ENCODE results near the gene AP5Z1. TPM values are rescaled to one million over a fixed set of nuclear protein-coding genes. Genes with fewer than 3 reads are reported as not detected.
"Not testable (repeated sequence)": the region's sequence is repeated elsewhere in the genome, so short reads cannot be mapped to it uniquely, and the experiment has no call there.

AP5Z1 gene
- total RNA-seq, 1 donor from 2014 or later: 13.4 TPM

GRCh38 chr7:4799508-4800268, 24.3 kb downstream of the AP5Z1 start:
- DNase-seq: peak; percentile 72
- no peak for TF ChIP-seq CTCF (IDR thresholded peaks at IDR 0.05; ENCODE audit: borderline replicate concordance)
- intact Hi-C loops (cut with micrococcal nuclease): loop anchor here (10.0 kb wide), 1 partner anchor 285 kb away; no protein-coding TSS in a partner anchor

DNA sequence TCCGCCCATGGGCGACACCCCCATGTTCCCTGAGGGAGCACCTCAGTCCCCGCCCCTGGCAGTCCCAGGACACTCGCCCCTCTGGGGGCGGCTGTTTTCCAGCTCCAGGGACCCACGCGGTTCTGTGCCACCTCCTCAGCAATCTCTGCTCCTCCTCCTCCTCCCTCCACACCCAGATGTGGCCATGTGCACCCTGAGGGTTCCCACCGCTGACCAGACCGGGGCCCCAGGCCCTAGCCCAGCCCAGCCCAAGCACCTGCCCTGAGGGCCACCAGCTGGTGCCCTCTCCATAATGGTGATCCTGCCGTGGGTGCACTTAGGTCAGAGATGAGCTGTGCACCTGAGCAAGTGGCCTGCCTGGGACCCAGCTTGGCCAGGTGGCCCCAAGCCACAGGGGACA, 25.1 kb downstream of the AP5Z1 start:
- no peak for DNase-seq
- no peak for TF ChIP-seq CTCF (IDR thresholded peaks at IDR 0.05; ENCODE audit: borderline replicate concordance)
- H3K36me3 ChIP-seq: no peaks in the 10 kb centered on the region
- no peaks in the 10 kb centered on the region for H3K27me3 ChIP-seq (ENCODE audit: low read depth)
- intact Hi-C loops (cut with micrococcal nuclease): no loop called here
- peaks cover 23% of the 10 kb centered on the region for H3K4me1 ChIP-seq
- H3K4me3 ChIP-seq: no peak overlapping the region
- no peaks in the 10 kb centered on the region for H3K9me3 ChIP-seq (replicated peaks)
- H3K27ac ChIP-seq (replicated peaks): no peak overlapping the region

More at GRCh38 chr7:4799508-4800268, 24.3 kb downstream of the AP5Z1 start:
- H3K27ac ChIP-seq (replicated peaks): peak overlapping the region; percentile 33
- H3K36me3 ChIP-seq: no peaks in the 10 kb centered on the region
- H3K9me3 ChIP-seq (replicated peaks): no peaks in the 10 kb centered on the region
- H3K4me3 ChIP-seq: no peak overlapping the region
- H3K27me3 ChIP-seq (ENCODE audit: low read depth): no peaks in the 10 kb centered on the region
- peaks cover 23% of the 10 kb centered on the region for H3K4me1 ChIP-seq

- intact Hi-C loops (cut with micrococcal nuclease): no loop called here
- H3K27me3 ChIP-seq (ENCODE audit: low read depth): no peaks in the 10 kb centered on the region
- H3K4me3 ChIP-seq: no peak overlapping the region
- no peak overlapping the region for H3K27ac ChIP-seq (replicated peaks)
- H3K4me1 ChIP-seq: peaks cover 23% of the 10 kb centered on the region
- DNase-seq: no peak
- no peaks in the 10 kb centered on the region for H3K9me3 ChIP-seq (replicated peaks)
- no peaks in the 10 kb centered on the region for H3K36me3 ChIP-seq
- no peak for TF ChIP-seq CTCF (IDR thresholded peaks at IDR 0.05; ENCODE audit: borderline replicate concordance)
These were observed 25.8 kb downstream of the AP5Z1 start for GRCh38 chr7:4800926-4801838.

DNA sequence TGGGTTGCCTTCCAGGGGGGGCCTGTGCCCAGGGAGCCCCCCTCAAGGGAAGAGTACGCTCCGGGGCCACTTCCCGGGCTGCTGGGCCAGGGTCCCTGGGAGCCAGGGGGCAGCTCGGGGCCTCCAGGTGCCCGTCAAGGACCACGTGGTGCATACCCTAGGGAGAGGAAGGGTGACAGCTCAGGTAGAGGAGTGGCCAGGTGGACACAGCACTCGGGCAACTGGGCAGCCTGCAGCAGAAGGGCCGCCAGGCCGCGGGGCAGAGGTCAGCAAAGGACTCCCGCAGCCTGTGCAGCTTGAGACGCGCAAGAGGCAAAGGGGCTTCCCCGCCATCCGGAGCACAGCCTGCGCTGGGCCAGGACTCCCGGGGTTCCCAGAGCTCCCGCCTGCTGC, 26.4 kb downstream of the AP5Z1 start:
- H3K9me3 ChIP-seq (replicated peaks): no peaks in the 10 kb centered on the region
- intact Hi-C loops (cut with micrococcal nuclease): no loop called here
- no peak for DNase-seq
- no peak overlapping the region for H3K4me3 ChIP-seq
- TF ChIP-seq CTCF (IDR thresholded peaks at IDR 0.05; ENCODE audit: borderline replicate concordance): no peak
- H3K27ac ChIP-seq (replicated peaks): no peak overlapping the region
- H3K36me3 ChIP-seq: no peaks in the 10 kb centered on the region
- H3K27me3 ChIP-seq (ENCODE audit: low read depth): no peaks in the 10 kb centered on the region
- H3K4me1 ChIP-seq: peaks cover 24% of the 10 kb centered on the region

DNA sequence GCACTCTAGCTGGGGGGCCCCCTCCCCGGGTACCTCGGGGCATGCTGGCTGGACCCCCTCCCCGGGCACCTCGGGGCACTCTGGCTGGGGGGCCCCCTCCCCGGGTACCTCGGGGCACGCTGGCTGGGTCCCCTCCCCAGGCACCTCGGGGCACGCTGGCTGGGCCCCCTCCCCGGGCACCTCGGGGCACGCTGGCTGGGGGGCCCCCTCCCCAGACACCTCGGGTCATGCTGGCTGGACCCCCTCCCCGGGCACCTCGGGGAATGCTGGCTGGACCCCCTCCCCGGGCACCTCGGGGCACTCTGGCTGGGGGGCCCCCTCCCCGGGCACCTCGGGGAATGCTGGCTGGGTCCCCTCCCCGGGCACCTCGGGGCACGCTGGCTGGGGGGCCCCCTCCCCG, 27.2 kb downstream of the AP5Z1 start:
- peaks cover 28% of the 10 kb centered on the region for H3K4me1 ChIP-seq
- H3K4me3 ChIP-seq; H3K27me3 ChIP-seq (ENCODE audit: low read depth); H3K9me3 ChIP-seq (replicated peaks); H3K36me3 ChIP-seq; DNase-seq; H3K27ac ChIP-seq (replicated peaks); intact Hi-C loops (cut with micrococcal nuclease): not testable (repeated sequence)

Measured in left ventricle myocardium inferior (tissue), 1 donor.